PFSK-1 (cell line): ENCODE results near the gene RIIAD1.

Experiments
- FOXP2 ChIP-seq: optimal IDR thresholded peaks from 2 replicates; pipeline ENCODE3; 2011; ENCODE audit warnings: borderline replicate concordance, control low read depth, inconsistent platforms; ENCODE audit not compliant: insufficient read depth; ENCODE audit errors: extremely low read length, extremely low read depth
- POLR2AphosphoS5 ChIP-seq: IDR thresholded peaks from 2 replicates; pipeline ENCODE4 v1.6.1; 2012; ENCODE audit warnings: low read depth, mild to moderate bottlenecking, control low read depth, low read length, moderate library complexity
- SIN3A ChIP-seq: IDR thresholded peaks from 2 replicates; pipeline ENCODE4 v1.6.1; 2012; ENCODE audit warnings: mild to moderate bottlenecking, low read length, moderate library complexity, borderline replicate concordance; ENCODE audit not compliant: insufficient read depth
- TAF1 ChIP-seq: IDR thresholded peaks from 2 replicates; pipeline ENCODE4 v1.6.1; 2012; ENCODE audit warnings: low read length, control low read depth, borderline replicate concordance; ENCODE audit not compliant: insufficient read depth
- TF ChIP-seq, protein P1 (sequence below), 2 experiments: IDR thresholded peaks; 2 replicates each; pipeline versions ENCODE4 v1.6.1 to v1.8.0; 2011 to 2012; ENCODE audit warnings: low read depth in 2 of 2, low read length in 2 of 2, control low read depth in 1 of 2, inconsistent platforms in 1 of 2, mild to moderate bottlenecking in 1 of 2, moderate library complexity in 1 of 2; ENCODE audit not compliant: insufficient read depth in 1 of 2

DNA sequence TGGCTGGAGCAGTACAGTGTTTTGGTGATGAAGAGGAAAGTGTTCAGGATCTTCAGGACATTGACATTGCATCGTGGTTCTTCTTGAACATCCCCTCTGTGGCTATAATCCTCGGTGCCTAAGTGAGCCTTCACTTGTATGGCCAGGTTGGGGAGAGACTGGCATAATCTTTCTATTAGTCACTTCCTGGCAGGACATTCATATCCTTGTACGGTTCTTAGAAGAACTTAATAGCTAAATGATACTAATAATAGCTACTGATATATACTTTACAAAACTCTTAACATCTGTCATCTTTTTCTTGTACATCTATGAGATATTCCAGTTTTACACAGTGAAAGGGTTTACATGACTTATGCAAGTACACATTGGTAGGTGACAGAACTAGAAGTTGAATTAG lies 40.5 kb upstream of the RIIAD1 start:
- TF ChIP-seq POLR2AphosphoS5 (no peak), FOXP2 (no peak), SIN3A (no peak), TAF1 (no peak)
- TF ChIP-seq, protein P1, sequence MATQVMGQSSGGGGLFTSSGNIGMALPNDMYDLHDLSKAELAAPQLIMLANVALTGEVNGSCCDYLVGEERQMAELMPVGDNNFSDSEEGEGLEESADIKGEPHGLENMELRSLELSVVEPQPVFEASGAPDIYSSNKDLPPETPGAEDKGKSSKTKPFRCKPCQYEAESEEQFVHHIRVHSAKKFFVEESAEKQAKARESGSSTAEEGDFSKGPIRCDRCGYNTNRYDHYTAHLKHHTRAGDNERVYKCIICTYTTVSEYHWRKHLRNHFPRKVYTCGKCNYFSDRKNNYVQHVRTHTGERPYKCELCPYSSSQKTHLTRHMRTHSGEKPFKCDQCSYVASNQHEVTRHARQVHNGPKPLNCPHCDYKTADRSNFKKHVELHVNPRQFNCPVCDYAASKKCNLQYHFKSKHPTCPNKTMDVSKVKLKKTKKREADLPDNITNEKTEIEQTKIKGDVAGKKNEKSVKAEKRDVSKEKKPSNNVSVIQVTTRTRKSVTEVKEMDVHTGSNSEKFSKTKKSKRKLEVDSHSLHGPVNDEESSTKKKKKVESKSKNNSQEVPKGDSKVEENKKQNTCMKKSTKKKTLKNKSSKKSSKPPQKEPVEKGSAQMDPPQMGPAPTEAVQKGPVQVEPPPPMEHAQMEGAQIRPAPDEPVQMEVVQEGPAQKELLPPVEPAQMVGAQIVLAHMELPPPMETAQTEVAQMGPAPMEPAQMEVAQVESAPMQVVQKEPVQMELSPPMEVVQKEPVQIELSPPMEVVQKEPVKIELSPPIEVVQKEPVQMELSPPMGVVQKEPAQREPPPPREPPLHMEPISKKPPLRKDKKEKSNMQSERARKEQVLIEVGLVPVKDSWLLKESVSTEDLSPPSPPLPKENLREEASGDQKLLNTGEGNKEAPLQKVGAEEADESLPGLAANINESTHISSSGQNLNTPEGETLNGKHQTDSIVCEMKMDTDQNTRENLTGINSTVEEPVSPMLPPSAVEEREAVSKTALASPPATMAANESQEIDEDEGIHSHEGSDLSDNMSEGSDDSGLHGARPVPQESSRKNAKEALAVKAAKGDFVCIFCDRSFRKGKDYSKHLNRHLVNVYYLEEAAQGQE (IDR thresholded peaks at IDR 0.05; ENCODE audit: insufficient read depth in 1 of 2, low read depth in 2 of 2, low read length in 2 of 2), result no peak
